Fibroblast of mammary gland (primary cell): ENCODE results near the gene NACAD.

ENCODE experiments used
- DNase-seq: peaks from one replicate; pipeline ENCODE4 v3.0.0-alpha.2; 2010; ENCODE audit warnings: low read depth
- H3K4me3 ChIP-seq: 2 replicates; pipeline ENCODE4 v1.5.1; 2011; ENCODE audit warnings: low read depth, mild to moderate bottlenecking, low read length, moderate library complexity; ENCODE audit not compliant: control insufficient read depth
- CTCF ChIP-seq: conservative IDR thresholded peaks from 2 replicates; pipeline ENCODE4 v1.5.1; 2011; ENCODE audit warnings: low read depth, low read length, inconsistent platforms; ENCODE audit not compliant: control insufficient read depth, insufficient read depth

NACAD gene

DNA sequence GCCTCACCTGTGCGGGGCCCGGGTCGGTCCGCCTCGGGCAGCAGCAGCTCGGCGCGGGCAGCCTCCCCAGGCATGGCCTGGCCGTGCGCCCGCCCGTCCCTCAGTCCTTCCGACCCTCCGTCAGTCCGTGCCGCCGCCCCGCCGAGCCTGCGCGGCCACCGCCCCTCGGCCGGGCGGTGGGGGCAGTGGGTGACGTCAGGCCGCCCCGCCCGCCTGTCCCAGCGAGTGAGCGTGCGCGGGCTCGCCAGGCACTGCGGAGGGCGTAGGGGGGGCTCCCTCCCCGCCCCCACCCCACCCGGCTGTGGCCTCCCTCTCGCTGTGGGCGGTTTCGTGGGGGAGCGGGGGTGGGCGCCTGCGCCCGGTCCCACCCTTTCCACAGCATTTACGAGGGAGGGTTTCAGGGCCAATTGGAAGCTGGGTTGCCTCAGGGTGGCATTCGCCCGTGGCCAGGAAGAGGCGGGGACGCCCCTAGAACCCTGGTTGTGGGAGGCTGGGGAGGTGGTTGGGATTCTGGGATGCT lies at the start of gene NACAD:
Gene NACAD, minus strand, starts transcription at position 149 of the 520 bp plus-strand sequence. Its CDS starts 75 bp downstream, at position 74.
- H3K4me3 ChIP-seq: peak within 1 kb of the TSS; percentile 52
- no peak for TF ChIP-seq CTCF
- DNase-seq: no peak

GRCh38 chr7:45136106-45137060 lies 47.6 kb upstream of the NACAD start:
- peak; percentile 82 for DNase-seq
- TF ChIP-seq CTCF: peak; percentile 96
- H3K4me3 ChIP-seq: no peak overlapping the region

GRCh38 chr7:45133877-45134276 lies 45.1 kb upstream of the NACAD start:
- TF ChIP-seq CTCF: no peak
- no peak overlapping the region for H3K4me3 ChIP-seq
- no peak for DNase-seq

DNA sequence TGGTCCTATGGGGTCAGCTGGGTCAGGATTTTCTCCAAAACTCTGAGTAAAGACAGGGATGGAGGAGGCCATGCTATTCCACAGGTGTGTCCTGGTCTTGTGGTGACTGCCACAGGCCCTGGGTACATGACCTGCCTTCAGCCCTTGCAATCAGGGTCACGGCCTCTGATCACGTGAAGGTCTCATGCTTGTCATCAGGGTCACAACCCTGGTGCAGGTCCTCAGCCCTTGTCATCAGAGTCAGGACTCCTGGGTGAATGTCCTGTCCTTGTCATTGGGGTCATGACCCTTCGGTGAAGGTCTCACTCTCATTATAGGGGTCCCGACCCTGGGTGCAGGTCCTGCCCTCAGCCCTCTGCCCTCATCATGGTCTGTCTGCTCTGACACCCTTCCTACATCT lies 44.6 kb upstream of the NACAD start:
- no peak for TF ChIP-seq CTCF
- no peak for DNase-seq
- H3K4me3 ChIP-seq: no peak overlapping the region

DNA sequence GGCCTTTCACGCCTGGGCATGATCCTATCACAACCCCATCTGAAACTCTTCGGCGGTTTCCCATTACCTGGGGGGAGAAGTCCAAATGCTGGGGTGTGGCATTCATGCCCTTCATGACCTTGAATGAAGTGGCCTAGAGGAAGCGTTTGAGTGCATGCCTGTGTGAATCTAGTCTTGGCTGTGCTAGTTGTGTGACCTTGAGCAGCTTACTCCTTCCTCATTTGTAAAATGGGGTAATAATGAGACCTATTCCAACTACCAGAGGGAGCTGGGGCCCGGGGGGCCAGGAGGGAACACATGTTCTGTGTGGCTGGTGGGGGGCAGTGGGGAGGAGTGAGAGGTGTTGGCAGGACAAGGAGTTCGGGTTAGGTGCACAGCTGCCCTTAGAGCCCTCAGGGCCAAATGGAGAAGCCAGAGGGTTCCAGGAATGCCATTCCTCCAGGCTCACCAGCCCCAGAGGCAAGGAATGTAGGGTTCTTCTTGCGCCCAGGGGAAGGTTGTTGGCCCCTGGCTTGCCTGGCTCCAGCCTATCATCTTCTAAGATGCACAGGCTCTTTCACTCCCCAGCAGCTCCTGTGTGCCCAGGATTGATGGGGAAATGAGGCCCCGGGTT lies 44.0 kb upstream of the NACAD start:
- TF ChIP-seq CTCF: no peak
- no peak overlapping the region for H3K4me3 ChIP-seq

DNA sequence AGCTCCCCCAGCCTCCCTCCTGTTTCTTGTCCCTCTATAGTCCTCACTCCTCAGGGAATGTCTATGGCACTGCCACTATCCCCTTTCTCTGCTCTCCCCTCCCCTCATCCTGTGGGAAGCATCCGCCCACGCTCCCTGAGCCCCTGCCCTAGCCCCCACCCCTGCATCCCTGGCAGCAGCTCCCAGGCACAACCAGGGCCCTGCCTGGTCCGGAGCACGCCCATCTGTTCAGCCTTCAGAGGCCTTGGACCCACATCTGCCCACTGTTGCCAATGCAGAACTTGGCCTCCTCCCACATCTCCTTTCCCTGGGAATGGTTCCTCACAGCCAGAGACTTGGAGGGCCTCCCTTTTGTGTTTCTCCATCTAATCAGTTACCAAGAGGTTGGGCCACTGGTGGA lies 43.1 kb upstream of the NACAD start:
- no peak for TF ChIP-seq CTCF
- DNase-seq: no peak
- no peak overlapping the region for H3K4me3 ChIP-seq

More for the DNA sequence above, 44.0 kb upstream of the NACAD start:
- no peak for DNase-seq
